ENCODE measurements around the gene BICC1.

BICC1 gene, protein sequence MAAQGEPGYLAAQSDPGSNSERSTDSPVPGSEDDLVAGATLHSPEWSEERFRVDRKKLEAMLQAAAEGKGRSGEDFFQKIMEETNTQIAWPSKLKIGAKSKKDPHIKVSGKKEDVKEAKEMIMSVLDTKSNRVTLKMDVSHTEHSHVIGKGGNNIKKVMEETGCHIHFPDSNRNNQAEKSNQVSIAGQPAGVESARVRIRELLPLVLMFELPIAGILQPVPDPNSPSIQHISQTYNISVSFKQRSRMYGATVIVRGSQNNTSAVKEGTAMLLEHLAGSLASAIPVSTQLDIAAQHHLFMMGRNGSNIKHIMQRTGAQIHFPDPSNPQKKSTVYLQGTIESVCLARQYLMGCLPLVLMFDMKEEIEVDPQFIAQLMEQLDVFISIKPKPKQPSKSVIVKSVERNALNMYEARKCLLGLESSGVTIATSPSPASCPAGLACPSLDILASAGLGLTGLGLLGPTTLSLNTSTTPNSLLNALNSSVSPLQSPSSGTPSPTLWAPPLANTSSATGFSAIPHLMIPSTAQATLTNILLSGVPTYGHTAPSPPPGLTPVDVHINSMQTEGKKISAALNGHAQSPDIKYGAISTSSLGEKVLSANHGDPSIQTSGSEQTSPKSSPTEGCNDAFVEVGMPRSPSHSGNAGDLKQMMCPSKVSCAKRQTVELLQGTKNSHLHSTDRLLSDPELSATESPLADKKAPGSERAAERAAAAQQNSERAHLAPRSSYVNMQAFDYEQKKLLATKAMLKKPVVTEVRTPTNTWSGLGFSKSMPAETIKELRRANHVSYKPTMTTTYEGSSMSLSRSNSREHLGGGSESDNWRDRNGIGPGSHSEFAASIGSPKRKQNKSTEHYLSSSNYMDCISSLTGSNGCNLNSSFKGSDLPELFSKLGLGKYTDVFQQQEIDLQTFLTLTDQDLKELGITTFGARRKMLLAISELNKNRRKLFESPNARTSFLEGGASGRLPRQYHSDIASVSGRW

DNA sequence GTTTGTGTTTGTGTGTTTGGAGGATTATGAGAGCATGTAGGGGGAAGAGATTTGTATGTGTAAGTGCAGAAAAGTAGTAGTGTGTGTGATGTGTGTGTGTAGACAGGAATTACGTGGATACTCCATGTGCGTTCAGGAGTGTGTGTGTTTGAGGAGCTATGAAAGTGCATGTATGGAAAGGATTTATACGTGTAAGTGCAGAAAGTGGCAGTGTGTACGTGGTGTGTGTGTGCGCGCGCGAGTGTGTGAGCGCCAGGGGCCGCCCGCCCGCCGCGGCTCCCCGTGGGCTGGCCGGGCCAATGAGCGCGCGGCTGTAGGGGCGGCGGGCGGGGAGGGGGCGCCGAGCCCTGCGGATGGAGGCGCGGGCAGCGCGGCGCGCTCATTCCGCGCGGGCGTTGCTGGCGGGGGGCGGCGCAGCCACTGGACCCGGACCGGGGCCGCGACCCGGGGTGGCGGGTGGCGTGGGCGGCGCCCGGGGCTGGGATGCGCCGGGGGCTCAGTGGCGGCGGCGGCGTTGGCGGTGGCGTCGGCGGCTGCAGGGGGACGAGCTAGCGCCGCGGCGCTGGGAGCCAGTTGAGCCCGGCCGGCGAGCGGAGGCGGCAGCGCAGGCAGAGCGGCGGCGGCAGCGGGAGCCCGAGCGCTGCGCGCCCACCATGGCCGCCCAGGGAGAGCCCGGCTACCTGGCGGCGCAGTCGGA, at the start of gene BICC1:
TSS of gene BICC1 (plus strand) at position 382 of the 697 bp plus-strand sequence. CDS start at position 654, 272 bp downstream.
- DNase-seq (ENCODE audit: low read depth), result no peak

- no peak for DNase-seq (ENCODE audit: low read depth)
These were observed 47.7 kb upstream of the BICC1 start for GRCh38 chr10:58464956-58465355.

DNA sequence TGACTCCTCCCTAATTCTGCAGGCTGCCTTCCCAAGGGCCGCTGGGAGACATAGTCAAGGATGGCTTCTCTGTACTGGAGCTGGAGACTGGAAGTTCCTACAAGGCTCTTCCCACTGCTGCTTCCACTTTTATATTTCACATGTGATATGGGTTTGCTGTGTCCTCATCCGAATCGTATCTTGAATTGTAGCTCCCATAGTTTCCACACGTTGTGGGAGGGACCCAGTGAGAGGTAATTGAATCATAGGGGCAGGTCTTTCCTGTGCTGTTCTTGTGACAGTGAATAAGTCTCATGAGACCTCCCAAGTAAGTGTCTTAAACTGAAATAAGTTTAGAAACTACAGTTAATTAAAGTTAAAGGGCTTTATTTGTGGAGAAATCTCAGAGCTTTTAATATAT, 47.0 kb upstream of the BICC1 start:
- DNase-seq (ENCODE audit: low read depth), result no peak

DNA sequence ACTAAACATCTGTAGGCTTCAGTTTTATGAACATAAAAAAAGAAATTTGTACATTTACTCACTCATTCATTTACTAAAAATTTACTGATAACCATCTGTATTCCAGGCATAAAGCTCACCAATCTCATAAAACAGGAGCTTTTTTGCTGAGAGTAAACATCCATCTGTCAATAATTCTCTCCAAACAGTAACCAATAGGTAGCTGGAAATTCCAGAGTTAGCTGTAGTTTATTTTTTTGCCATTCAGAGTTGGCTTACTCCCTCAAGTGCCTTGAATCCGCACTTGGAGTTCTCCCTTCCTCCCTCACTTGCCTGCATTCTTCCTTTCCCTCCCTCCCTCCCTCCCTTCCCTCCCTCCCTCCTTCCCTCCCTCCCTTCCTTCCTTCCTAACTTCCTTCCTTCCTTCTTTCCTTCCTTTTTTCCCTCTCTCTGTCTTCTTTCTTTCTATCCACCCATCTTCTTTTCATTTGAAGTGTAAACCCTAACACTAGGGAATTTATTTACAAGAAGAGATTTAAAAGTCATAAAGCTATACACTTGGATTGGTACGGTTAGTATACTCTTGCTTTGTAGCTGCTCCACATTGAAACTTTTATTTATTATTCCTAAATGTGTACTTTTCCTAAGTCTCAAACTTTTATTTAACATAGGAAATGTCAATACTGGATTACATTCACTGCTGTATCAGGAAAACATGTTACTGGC, 44.6 kb upstream of the BICC1 start:
- no peak for DNase-seq (ENCODE audit: low read depth)

DNA sequence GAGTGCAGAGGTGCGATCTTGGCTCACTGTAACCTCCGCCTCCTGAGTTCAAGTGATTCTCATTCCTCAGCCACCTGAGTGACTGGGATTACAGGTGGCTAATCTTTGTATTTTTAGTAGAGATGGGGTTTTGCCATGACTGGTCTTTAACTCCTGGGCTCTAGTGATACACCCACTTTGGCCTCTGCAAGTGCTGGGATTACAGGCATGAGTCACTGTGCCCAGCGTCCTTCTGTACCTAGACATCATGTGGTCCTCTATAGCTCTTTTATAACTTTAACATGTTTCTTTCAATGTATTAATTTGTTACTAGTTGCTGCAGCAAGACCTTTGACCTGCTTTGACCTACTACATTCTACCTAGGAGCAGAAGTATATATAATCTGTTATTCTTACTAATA, 38.7 kb upstream of the BICC1 start:
- no peak for DNase-seq (ENCODE audit: low read depth)

GRCh38 chr10:58475322-58476277, 37.1 kb upstream of the BICC1 start:
- no peak for DNase-seq (ENCODE audit: low read depth)

GRCh38 chr10:58477122-58477521, 35.5 kb upstream of the BICC1 start:
- no peak for DNase-seq (ENCODE audit: low read depth)

DNA sequence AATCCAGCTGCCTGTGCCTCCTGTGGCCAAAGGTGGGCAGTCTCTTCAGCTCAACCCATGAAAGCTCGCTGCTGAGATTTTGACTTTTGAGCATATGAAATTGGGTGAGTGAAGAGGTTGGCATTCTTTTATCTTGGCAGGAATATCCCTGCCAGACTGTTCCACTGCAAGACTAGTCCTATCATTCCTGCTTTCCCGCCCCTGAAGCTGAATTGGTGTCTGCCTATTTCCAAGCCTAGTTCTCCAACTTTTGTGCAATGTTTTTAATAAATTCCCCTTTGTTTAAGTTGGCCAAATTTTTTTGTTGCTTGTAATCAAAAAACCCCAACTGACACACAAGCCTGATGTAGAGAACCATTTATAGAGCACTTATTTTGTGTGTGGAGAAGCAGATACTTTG, 34.8 kb upstream of the BICC1 start:
- DNase-seq (ENCODE audit: low read depth), result no peak

GRCh38 chr10:58479045-58479444, 33.6 kb upstream of the BICC1 start:
- no peak for DNase-seq (ENCODE audit: low read depth)

DNA sequence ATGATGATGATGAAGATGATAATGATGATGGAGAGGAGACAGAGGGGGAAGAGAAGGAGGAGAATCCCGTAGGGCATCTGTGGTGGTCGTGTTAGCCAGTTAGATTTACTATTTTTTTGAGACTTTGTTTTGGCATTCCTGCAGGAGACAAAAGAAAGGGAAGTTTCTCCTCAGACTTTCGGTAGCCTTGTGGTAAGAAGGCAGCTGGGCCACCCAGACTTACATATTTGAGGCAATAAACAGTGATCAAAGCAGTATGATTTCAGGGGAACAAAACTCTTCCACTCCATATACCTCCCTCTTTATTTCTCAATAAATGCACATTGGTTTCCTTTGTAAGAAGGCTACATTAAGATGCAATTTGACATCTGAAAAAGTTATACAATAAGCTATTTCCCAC, 32.4 kb upstream of the BICC1 start:
- no peak for DNase-seq (ENCODE audit: low read depth)

DNA sequence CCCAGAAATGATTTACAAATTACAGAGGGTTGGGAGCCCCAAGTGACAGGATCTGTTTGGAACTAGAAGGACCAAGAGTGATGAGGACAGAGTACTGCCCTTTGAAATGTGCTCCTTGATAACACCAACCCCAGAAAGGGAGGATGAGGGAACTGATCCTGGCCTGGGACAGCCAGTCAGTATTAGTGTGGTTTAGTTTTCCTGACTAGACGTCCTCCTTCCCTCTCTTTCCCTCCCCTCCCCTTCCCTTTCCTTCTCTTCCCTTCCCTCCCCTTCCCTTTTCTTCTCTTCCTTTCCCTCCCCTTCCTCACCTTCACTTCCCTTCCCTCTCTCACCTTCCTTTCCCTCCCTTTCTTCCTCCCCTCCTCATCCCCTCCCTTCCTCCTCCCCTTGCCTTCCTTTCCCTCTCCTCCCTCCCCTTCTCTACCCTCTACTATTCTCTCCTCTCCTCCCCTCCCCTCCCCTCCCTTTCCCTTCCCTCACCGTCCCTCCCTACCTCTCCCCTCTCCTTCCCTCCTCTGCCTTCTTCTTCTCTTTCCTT, 31.0 kb upstream of the BICC1 start:
- no peak for DNase-seq (ENCODE audit: low read depth)

DNA sequence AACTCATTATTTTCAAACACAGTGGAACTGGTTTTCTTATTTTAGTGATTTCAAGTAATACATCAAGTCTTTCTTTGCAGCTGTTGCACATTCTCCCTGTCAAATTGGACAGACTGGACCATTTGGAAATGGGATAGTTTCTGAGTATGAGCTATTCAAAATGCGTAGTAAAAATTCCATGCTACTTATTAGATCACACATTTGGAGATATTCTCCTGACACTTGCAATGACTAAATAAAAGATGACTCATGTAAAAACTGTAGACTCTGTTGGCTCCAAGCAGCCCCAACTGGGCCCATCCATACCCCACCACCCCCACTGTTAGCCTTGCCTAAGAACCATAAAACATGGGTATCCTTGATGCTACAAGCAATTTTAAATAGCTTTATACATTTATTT, 25.9 kb upstream of the BICC1 start:
- no peak for DNase-seq (ENCODE audit: low read depth)

- DNase-seq (ENCODE audit: low read depth), result no peak
These were observed 23.8 kb upstream of the BICC1 start for GRCh38 chr10:58488921-58489320.

DNA sequence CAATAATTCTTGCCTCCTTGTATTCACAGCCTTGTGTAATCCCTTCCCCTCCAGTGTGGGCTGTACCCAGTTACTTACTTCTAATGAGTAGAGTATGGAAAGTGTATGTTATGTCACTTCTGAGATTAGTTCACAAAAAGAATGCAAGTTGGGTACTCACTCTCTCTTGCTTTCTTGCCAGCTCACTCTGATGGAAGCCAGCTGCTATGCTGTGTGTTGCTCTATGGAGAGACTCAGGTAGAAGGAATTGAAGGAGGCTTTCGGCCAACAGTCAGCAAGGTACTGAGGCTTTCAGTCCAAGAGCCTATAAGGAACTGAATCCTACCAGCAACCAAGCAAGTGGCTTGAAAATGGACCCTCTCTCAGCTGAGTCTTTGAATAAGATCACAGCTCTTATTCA, 9.7 kb upstream of the BICC1 start:
- DNase-seq (ENCODE audit: low read depth), result no peak

DNA sequence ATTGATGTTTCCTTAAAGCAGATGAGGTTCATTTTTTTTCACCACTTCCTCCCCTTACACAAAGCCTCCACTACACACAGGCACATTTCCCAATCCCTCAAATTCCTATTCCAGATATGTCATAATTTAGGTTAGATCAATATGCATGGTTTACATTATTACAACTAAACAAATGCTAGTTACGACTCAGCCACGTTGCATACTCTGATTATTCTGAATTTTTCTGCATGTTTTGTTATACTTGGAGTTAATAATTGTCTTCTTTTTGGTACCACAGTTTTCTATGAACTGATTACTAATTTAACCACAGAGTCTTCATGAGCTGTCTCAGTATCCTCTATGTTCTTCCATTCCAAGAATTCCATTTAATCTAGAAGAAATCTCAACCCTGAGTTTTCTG, 4.4 kb upstream of the BICC1 start:
- DNase-seq (ENCODE audit: low read depth), result no peak

- DNase-seq (ENCODE audit: low read depth), result no peak
These were observed 744 bp upstream of the BICC1 start for GRCh38 chr10:58511765-58512490.

- DNase-seq (ENCODE audit: low read depth), result no peak
These were observed 777 bp downstream of the BICC1 start for GRCh38 chr10:58513188-58514110.

DNA sequence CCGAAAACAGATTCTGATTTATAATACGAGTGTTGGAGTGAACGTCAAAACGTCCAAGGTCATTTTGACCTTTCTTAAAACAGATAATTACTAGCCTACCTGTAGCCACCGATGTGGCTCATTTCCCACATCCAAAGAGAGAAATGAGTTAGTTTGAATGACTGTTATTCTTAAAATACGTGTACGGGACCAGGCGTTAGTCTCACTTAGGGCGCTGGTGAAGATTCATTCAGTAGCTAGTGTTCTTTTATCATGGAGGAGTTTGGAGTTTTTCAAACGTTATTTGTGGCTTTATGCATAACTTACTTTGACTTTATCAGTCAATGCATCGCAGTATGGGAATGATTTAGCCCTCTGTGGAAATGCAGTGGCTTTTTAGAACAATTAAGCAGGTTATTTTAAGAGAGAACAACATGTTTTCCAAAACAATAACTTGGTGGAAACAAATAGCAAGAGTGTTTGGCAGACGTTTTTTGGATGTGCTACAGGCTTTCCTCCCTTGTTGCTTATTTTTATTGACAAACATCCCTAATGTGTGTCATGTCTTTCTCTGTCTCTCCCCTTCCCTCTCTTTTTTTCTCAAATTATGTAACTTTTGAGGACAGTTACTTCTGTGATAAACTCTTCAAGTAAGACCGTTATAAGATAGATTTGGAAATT, 1.6 kb downstream of the BICC1 start:
- no peak for DNase-seq (ENCODE audit: low read depth)

Measured in stimulated activated CD8-positive, alpha-beta memory T cell treated with anti-CD3 and anti-CD28 coated beads, Interleukin-12 subunit alpha, Interleukin-12 subunit beta, amount 100 ng/mL, for 4 hours (primary cell).